Measurements from ENCODE around the gene FUT2. TPM values are rescaled to one million over a fixed set of nuclear protein-coding genes. Genes with fewer than 3 reads are reported as not detected.

The FUT2 gene
- total and polyA plus RNA-seq, 12 donors: 0.03 to 0.24 TPM; not detected in 10

GRCh38 chr19:48648134-48648533 lies 47.6 kb upstream of the FUT2 start:
- WGBS, 4 donors: 64 to 75% (median 69%) methylated on average over 2 of the region's 2 CpGs

DNA sequence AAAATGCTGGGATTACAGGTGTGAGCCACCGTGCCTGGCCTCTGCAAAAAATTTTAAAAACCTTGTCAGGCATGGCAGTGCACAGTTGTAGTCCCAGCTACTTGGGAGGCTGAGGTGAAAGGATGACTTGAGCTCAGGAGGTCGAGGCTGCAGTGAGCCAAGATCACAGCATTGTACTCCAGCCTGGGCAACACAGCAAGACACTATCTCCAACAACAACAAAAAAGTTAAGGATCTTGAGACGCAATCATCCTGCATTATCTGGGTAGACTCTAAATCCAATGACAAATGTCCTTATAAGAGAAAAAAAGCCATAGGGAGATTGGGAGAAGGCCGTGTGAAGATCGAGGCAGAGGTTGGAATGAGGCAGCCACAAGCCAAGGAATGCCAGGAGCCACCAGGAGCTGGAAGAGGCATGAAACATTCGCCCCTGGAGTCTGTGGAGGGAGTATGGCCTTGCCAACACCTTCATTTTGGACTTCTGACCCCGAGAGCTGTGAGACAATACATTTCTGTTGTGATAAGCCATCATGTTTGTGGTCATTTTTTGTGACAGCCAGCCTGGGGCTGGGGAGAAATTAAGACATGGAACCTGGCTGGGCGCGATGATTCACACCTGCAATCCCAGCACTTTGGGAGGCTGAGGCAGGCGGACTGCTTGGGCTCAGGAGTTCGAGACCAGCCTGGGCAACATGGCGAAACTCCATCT lies 44.6 kb upstream of the FUT2 start:
- TF ChIP-seq POLR2A (IDR thresholded peaks at IDR 0.05): no peak
- TF ChIP-seq, protein P1, sequence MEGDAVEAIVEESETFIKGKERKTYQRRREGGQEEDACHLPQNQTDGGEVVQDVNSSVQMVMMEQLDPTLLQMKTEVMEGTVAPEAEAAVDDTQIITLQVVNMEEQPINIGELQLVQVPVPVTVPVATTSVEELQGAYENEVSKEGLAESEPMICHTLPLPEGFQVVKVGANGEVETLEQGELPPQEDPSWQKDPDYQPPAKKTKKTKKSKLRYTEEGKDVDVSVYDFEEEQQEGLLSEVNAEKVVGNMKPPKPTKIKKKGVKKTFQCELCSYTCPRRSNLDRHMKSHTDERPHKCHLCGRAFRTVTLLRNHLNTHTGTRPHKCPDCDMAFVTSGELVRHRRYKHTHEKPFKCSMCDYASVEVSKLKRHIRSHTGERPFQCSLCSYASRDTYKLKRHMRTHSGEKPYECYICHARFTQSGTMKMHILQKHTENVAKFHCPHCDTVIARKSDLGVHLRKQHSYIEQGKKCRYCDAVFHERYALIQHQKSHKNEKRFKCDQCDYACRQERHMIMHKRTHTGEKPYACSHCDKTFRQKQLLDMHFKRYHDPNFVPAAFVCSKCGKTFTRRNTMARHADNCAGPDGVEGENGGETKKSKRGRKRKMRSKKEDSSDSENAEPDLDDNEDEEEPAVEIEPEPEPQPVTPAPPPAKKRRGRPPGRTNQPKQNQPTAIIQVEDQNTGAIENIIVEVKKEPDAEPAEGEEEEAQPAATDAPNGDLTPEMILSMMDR (IDR thresholded peaks at IDR 0.05): no peak
- Histone ChIP-seq H3K27ac (no peak overlapping the region), H3K9me3 (replicated peaks in 1 of 3) (no peaks in the 10 kb centered on the region), H3K4me3 (no peak overlapping the region), H3K36me3 (replicated peaks in 1 of 2) (no peaks in the 10 kb centered on the region), H3K27me3 (no peaks in the 10 kb centered on the region), H3K4me1 (replicated peaks in 1 of 2) (no peaks in the 10 kb centered on the region)
- no peak for DNase-seq
- WGBS, 4 donors: 84 to 93% (median 91%) methylated on average over 12 of the region's 12 CpGs
- intact Hi-C loops (cut with DNase I): no loop called here

More at GRCh38 chr19:48648134-48648533, 47.6 kb upstream of the FUT2 start:
- H3K27me3 ChIP-seq: no peaks in the 10 kb centered on the region
- no peak overlapping the region for H3K4me3 ChIP-seq
- DNase-seq: no peak
- H3K27ac ChIP-seq: no peak overlapping the region
- no peaks in the 10 kb centered on the region for H3K9me3 ChIP-seq (replicated peaks in 1 of 3)
- no peaks in the 10 kb centered on the region for H3K36me3 ChIP-seq (replicated peaks in 1 of 2)
- no peak for TF ChIP-seq POLR2A (IDR thresholded peaks at IDR 0.05)
- TF ChIP-seq, protein P1 (IDR thresholded peaks at IDR 0.05): no peak
- peaks cover 11 to 13% of the 10 kb centered on the region in 2 donors for H3K4me1 ChIP-seq (replicated peaks in 1 of 2)
- intact Hi-C loops (cut with DNase I): loop anchor here in 1 of 2 donors (10.0 kb wide), 1 partner anchor 197 kb away; no protein-coding TSS in a partner anchor

DNA sequence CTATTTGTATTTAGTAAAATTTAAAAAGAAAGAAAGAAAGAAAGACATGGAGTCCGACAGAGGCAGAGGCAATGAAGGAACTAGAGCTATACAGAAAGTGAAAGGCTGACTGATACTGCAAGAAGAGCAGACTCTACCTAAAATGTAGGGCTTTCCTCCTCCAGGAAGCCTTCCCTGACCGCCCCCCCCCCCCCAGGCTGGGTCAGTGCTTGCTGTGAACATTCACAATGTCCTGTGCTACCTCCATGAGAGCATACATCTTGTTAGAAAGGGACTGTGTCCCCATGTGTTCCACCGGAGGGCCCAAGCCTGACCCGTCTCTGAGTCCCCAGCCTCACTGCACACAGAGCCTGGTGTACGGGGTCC lies 44.1 kb upstream of the FUT2 start:
- intact Hi-C loops (cut with DNase I): no loop called here
- Histone ChIP-seq H3K27ac (no peak overlapping the region), H3K36me3 (replicated peaks in 1 of 2) (no peaks in the 10 kb centered on the region), H3K4me1 (replicated peaks in 1 of 2) (no peaks in the 10 kb centered on the region), H3K27me3 (no peaks in the 10 kb centered on the region), H3K4me3 (no peak overlapping the region), H3K9me3 (replicated peaks in 1 of 3) (no peaks in the 10 kb centered on the region)
- DNase-seq: no peak
- TF ChIP-seq, protein P1 (IDR thresholded peaks at IDR 0.05): no peak
- TF ChIP-seq POLR2A (IDR thresholded peaks at IDR 0.05): no peak
- WGBS, 4 donors: 76 to 99% (median 93%) methylated on average over 2 to 5 of the region's 5 CpGs

DNA sequence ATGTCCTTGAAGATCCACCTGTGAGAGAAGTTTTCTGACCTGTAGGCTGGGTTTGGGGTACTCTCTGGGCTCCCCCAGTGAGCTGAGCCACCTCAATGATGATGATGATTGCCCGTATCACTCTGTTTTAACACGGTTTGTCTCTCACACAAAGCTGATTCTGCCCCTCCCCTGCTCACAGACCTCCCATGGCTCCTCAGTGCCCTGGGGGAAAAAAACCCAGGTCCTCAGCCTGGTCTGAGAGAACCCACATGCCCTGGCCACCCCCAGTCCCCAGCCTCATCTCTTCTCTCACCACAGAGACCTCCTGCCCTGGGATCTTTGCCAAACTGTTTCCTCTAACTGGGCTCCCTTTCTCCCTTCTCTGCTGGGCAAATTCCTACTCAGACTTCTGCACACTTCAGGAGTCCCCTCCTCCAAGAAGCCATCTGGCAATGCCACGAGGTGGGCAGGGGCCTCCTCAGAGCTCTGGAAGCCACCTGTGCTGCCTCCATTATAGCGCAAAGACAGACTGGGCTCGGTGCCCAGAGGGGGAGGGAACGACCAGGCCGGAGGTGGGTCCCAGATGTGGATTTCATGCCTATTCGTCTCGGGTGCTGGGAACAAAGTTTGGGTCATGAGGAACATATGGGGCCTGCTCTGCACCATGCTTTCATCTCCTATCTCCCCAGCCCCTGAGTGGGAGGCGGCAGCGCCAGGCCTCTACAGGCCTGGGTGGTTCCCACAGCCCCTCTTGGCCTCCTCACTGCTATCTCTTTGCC lies 41.3 kb upstream of the FUT2 start:
- intact Hi-C loops (cut with DNase I): no loop called here
- H3K36me3 ChIP-seq (replicated peaks in 1 of 2): no peaks in the 10 kb centered on the region
- no peak for DNase-seq
- H3K4me1 ChIP-seq (replicated peaks in 1 of 2): no peaks in the 10 kb centered on the region
- H3K9me3 ChIP-seq (replicated peaks in 1 of 3): no peaks in the 10 kb centered on the region
- TF ChIP-seq, protein P1 (IDR thresholded peaks at IDR 0.05): no peak
- no peak for TF ChIP-seq POLR2A (IDR thresholded peaks at IDR 0.05)
- 45 to 62% (median 48%) methylated on average over 8 to 11 of the region's 11 CpGs for WGBS, 4 donors
- no peak overlapping the region for H3K27ac ChIP-seq
- H3K27me3 ChIP-seq: no peaks in the 10 kb centered on the region
- no peak overlapping the region for H3K4me3 ChIP-seq
